Measurements from ENCODE around the gene SYT3.

DNA sequence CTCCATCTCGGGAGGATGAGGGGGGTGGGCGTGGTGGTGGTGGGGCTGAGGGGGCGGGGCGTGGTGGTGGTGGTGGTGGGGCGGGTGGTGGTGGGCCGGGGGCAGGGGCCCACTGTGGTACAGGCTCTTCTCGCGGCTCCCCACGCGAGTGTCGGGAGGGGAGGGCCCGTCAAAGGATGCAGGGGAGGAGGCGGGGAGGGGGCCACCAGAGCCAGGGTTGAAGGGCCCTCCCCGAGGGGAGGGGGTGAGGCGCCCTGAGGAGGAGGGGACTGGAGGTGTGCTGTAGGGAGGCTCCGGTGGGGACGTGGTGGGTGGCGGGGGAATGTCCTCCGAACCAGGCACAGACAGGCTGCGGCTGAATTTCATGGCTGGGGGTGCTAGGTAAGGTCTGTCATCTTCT lies 29.2 kb upstream of the SYT3 start:
- no peak for TF ChIP-seq CTCF (conservative IDR thresholded peaks at IDR 0.05)
- TF ChIP-seq ZFX (IDR thresholded peaks at IDR 0.05), result no peak

Measured in C4-2B (cell line).